Suppressor macrophage treated with lipopolysaccharide for 4 hours (primary cell): ENCODE measurements around the gene CCSER1.
"Not testable (repeated sequence)": the region's sequence is repeated elsewhere in the genome, so short reads cannot be mapped to it uniquely, and the experiment has no call there.

Source experiments
- DNase-seq: peaks from one replicate; pipeline ENCODE4 v3.0.0-alpha.2; 2020

Gene CCSER1

GRCh38 chr4:90456891-90457290 lies 329.7 kb downstream of the CCSER1 start:
- DNase-seq, result no peak

- DNase-seq, result no peak
Measured at GRCh38 chr4:90457817-90458216, 330.6 kb downstream of the CCSER1 start.

GRCh38 chr4:90458576-90458975 lies 331.4 kb downstream of the CCSER1 start:
- DNase-seq, result no peak

- DNase-seq, result no peak
Measured at GRCh38 chr4:90474484-90474883, 347.3 kb downstream of the CCSER1 start.

GRCh38 chr4:90476019-90476418 lies 348.8 kb downstream of the CCSER1 start:
- no peak for DNase-seq

- DNase-seq, result no peak
Measured at GRCh38 chr4:90476586-90476985, 349.4 kb downstream of the CCSER1 start.

GRCh38 chr4:90484894-90485293 lies 357.7 kb downstream of the CCSER1 start:
- not testable (repeated sequence) for DNase-seq

GRCh38 chr4:90486346-90486745 lies 359.2 kb downstream of the CCSER1 start:
- no peak for DNase-seq

- no peak for DNase-seq
Measured at GRCh38 chr4:90495211-90495610, 368.0 kb downstream of the CCSER1 start.

- no peak for DNase-seq
Measured at GRCh38 chr4:90495936-90496335, 368.7 kb downstream of the CCSER1 start.

- no peak for DNase-seq
Measured at GRCh38 chr4:90498175-90498574, 371.0 kb downstream of the CCSER1 start.

GRCh38 chr4:90503677-90504076 lies 376.5 kb downstream of the CCSER1 start:
- no peak for DNase-seq

- DNase-seq, result no peak
Measured at GRCh38 chr4:90515191-90515590, 388.0 kb downstream of the CCSER1 start.

GRCh38 chr4:90528551-90528950 lies 401.4 kb downstream of the CCSER1 start:
- DNase-seq, result no peak

GRCh38 chr4:90536408-90536807 lies 409.2 kb downstream of the CCSER1 start:
- DNase-seq, result no peak

GRCh38 chr4:90537491-90537890 lies 410.3 kb downstream of the CCSER1 start:
- DNase-seq, result no peak

- DNase-seq, result no peak
Measured at GRCh38 chr4:90540536-90540935, 413.3 kb downstream of the CCSER1 start.

- DNase-seq, result no peak
Measured at GRCh38 chr4:90542216-90542615, 415.0 kb downstream of the CCSER1 start.

GRCh38 chr4:90543419-90544170 lies 416.4 kb downstream of the CCSER1 start:
- DNase-seq, result no peak

GRCh38 chr4:90544532-90545045 lies 417.4 kb downstream of the CCSER1 start:
- DNase-seq, result no peak

GRCh38 chr4:90545380-90545779 lies 418.2 kb downstream of the CCSER1 start:
- no peak for DNase-seq

GRCh38 chr4:90546114-90546513 lies 418.9 kb downstream of the CCSER1 start:
- DNase-seq, result no peak

GRCh38 chr4:90570615-90571014 lies 443.4 kb downstream of the CCSER1 start:
- no peak for DNase-seq

- DNase-seq, result no peak
Measured at GRCh38 chr4:90572996-90573395, 445.8 kb downstream of the CCSER1 start.

GRCh38 chr4:90575371-90575770 lies 448.2 kb downstream of the CCSER1 start:
- DNase-seq, result no peak
